GM21825 (cell line): ENCODE measurements around the gene HIGD1B.

ENCODE experiments used
- ATAC-seq: cut with Tn5 transposase; IDR thresholded peaks from one replicate; pipeline ENCODE4 v1.9.1; 2021; ENCODE audit warnings: mild to moderate bottlenecking, moderate library complexity; ENCODE audit not compliant: unreplicated experiment

The HIGD1B gene

DNA sequence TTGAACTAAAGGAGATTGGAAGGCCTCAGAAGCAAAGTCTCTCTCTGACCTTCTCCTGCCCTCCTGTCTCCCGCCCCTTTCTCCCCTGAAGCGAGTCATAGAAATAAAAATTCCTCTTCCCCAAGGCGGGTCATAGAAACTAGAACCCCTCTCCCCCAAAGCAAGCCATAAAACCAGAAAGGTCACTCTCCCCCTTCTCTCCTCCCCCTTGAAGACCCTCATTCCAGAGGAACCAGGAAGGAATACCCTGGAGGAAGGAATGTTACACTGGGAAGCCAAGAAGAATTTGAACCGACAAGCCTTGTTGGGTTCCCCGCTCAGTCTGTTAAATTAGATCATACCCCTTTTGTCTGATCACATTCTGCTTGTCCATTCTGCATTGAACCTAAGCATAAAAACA, 14.9 kb upstream of the HIGD1B start:
- ATAC-seq, result no peak

DNA sequence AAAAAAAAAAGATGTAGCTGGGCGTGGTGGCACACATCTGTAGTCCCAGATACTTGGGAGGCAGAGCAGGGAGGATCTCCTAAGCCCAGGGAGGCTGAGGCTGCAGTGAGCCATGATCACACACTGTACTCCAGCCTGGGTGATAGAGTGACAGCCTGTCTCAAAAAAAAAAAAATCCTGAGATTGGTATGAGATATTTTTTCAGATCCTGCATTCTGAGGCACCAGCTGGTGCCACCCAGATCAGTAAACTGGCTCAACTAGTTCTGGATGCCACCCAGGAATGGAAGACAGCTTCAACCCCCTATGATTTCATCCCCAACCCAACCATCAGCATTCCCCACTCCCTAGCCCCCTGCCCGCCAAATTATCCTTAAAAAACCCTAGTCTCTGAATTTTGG, 10.5 kb upstream of the HIGD1B start:
- no peak for ATAC-seq

DNA sequence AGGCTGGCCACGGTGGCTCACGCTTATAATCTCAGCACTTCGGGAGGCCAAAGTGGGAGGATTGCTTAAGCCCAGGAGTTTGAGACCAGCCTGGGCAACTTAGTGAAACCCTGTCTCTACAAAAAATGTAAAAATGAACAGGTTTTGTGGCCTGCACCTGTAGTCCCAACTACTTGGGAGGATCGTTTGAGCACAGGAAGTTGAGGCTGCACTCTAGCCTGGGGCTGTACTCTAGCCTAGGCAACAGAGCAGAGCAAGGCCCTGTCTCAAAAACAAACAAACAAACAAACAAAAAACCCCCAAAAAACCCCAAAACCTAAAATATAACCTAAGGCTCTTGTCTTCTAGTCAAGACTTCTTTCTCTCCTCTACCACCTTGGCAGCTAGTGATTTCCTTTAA, 7.4 kb upstream of the HIGD1B start:
- no peak for ATAC-seq

DNA sequence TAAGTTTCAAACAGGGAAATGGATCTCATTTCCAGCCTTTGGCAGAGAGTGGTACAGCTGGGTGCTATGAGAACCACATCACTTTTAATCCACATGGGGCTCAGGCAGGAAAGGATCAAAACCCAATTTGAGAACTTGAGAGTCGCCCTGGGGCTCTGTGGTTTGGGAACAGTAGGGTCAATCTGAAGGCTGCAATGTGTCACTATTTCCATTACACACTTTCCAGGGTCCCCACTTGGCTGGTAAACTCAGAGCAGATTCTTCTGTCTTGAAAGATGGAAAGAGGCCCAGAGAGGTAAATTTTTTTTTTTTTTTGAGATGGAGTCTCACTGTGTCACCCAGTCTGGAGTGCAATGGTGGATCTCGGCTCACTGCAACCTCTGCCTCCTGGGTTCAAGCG, 6.7 kb upstream of the HIGD1B start:
- ATAC-seq, result no peak

DNA sequence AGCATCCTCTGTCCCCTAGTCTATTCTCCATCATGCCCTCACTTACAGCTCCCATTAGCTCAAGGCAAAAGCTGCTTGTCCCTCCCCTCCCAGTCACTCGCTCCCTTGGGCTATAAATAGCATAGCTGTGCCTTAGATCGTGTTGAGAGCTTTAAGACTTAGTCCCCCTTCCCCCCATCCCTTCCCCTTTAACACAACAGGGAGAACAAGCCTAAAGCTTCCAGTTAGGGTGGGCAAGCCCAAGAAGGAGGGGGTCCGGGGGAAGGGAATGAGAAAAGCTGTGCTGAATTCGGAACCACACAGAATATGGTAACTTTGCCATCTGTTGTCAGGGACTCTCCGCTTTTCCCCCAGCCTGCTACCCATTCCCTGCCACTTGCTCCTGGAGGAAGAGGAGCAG, 4.9 kb upstream of the HIGD1B start:
- ATAC-seq, result no peak

DNA sequence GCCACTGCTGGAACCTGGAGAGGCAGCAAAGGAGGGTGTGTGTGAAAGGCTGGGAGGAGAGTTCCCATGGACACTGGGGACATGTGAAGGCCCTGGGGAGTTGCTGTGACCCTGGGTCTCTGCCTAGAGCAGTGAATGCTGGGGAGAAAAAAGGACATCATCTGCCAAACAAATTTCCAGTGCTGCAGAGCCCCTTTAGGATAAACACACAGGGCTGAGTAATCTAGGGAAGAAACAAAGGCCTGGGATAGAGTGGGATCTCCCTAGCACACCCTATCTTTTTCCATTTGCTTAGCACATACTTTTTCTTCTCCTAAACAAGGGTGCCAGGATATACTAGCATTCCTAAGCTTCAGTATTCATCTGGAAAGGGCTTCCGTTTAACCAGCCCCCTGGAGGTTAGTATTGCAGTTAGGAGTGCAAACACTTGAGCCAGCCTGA, 3.3 kb upstream of the HIGD1B start:
- no peak for ATAC-seq

DNA sequence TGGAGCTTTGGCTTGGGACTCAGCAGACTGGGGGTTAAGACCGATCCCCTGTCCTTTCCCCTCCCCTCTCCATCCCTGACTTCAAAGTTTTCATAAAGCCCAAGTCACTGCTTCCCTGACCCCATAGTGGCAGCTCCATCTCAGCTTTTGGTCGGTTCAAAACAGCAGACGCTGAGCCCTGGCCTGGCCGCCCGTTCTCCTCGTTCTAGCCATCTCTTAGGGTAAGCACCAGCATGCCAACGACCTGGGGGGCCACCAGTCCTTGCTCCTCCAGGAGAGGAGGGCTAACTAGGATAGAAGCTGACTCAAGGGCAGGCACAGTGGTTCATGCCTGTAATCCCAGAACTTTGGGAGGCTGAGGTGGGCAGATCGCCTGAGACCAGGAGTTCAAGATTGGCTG, 1.5 kb upstream of the HIGD1B start:
- ATAC-seq, result no peak

DNA sequence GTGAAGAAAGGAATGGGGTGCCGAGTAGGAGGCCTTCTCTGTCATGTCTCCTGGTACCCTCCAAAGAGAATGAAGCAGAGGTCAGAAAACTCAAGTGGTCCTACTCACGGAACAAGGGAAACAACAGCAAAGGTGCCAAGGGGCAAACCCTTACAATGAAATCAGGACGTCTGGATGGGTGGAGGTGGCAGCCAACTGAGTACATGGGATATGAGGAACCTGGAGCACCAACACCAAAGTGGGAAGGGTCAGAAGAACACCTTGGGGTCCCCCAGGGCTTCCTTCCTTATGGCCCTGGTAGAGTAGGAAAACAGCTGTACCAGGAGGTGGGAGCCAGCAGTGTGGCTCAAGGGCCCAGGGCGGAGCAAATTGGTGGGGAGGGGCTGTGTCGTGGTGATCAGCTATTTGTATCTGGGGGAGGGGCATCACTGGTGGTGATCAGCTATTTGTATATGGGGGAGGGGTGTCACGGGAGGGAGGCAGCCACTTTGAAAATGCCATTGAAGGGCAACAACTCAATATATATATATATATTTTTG, 643 bp downstream of the HIGD1B start:
- no peak for ATAC-seq

DNA sequence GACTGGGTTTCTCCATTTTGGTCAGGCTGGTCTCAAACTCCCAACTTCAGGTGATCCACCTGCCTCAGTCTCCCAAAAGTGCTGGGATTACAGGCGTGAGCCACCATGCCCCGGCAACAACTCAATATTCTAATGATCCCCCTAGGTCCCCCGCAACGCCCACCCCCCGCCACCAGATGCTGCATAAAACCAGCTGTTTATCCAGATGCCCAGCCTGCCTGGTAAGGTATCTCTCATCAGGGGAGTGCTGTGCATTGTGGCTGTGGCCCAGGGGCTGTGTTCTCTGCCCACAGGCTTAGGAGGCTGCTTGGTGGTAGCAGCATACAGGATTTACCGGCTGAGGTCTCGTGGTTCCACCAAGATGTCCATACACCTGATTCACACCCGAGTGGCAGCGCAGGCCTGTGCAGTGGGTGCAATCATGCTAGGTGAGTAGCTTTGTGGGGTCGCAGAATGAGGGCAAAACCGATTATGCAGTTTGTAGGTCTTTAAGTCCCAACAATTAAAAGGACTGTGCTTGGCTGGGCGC, 1.3 kb downstream of the HIGD1B start:
- ATAC-seq, result no peak

DNA sequence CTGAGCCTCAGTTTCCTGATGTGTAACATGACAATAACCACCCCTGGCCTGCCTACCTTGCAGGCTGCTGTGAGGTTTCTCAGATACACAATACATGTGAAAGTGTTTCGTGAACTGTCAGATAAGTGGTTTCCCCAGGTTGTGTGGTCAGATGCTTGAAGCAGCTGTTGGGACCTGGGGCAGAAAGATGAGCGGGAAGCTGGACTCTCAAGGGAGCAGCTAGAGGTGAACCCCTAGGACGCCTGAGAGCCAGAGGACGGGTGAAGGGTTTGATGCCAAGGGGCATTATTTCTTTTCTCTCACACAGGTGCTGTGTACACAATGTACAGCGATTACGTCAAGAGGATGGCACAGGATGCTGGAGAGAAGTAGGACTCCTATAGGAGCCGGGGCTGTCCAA, 2.3 kb downstream of the HIGD1B start:
- ATAC-seq, result no peak

DNA sequence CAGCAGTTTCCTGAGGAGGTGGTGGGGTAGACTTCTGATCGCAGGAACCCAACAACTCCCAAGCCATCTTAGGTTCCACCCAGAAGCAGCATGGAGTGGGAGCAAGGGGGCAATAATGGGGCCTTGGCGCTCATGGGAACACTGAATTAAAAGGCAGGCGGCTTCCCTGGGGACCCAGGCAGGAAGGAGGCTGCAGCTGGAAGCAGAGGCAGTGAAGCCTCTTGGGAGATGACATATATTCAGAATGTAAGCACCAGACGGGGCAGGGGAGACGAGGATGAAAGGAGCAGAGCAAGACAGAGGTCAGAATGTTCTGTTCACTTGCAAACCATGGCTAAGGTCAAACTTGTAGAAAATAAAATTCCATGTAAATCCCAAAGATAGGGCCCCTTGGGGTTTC, 2.9 kb downstream of the HIGD1B start:
- no peak for ATAC-seq

DNA sequence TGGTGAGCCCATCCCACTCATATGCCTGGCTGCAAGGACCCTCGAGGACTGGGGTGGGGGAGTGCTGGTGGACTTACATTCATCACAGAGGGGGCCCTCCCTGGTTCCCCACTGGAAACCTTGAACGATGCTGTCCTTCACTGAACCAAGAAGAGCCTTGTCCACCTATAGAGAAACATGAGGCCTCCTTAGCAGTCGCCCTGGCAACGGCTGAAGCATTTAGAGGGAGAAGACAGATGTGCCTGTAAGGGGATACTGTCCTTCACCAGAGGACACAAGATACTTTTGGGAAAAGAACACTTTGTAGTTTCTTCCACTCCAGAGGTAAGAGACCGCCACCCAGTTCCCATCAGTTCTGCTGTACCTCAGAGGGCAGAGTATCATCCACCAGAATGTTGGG, 6.5 kb downstream of the HIGD1B start:
- ATAC-seq, result no peak

DNA sequence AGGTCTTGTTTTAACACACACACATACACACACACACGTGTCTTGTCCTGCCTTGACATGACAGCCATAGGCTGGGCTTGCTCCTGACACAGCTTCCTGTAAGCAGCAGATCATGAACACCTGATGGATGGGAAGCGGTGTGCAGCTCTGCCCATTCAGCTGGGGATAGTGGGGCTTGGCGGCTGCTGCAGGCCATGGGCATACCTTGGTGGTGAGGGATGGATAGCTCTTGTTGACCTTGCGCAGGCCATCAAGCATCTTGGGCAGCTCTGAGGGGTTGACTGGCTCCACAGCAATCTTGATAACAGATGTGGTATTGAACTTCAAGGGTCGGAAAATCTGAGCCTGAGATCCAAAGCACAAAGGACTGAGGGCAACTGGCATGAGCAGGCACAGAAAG, 12.0 kb downstream of the HIGD1B start:
- ATAC-seq, result no peak

DNA sequence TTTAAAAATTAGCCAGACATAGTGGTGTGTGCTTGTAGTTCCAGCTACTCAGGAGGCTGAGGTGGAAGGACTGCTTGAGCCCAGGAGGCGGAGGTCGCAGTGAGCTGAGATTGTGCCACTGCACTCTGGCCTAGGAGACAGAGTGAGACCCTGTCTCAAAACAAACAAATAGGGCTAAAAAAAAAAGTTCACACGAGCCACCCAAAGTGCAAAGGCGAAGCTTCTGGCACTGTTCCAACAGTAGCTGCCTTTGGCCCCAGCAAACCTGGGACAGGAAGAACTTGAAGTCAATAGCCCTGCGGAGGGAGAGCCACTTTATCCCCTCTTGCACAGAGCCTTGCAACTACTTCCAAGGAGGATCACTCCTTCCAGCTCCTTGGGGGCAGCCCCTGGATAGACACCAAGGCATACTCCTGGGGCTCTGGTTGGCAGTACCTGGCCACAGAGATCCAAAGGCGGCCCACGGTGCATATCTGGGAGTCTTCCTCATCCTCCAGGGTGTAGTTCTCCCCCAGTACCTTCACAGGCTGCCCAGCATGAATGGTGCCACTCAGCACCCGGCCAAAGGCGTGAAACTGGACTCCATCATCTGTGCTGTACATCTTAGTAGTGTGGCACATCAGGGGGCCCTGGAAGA, 14.7 kb downstream of the HIGD1B start:
- ATAC-seq, result no peak

DNA sequence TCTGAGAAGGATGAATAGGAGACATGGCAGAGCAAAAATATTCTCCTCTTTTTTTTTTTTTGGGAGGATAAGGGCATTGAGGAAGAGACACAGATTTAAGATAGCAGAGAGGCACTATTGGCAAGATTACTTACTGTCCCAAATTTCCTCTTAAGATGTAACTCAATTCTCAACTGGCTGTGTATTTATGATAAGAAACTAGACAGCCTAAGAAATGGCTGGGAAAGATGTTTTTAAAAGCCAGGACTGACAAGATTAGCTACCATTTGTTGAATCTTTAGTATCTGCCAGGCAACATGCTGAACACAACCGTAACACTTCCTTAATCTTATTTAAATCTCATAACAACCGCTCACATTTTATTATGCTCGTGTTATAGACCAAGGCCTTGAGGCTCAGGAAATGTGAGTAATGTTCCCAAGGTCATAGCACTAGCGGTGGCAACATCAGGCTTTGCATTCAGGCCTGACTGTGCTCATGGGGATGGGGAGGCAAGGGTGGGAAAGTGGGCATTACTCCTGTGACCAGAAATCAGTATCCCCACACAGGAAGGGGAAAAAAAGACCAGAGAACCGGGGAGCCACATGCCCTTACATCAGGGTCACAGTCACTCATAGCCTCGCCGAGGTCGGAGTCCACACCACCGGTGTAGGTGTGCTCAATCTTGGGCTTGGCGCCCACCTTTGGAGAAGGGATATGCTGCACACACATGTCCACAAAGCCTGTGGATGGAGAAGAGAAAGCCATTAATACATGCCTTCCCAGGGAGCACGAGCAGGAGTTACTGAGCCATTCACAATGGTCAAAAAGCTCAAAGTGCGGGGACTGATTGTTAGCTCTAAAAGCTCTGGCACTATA, 15.6 kb downstream of the HIGD1B start:
- no peak for ATAC-seq

DNA sequence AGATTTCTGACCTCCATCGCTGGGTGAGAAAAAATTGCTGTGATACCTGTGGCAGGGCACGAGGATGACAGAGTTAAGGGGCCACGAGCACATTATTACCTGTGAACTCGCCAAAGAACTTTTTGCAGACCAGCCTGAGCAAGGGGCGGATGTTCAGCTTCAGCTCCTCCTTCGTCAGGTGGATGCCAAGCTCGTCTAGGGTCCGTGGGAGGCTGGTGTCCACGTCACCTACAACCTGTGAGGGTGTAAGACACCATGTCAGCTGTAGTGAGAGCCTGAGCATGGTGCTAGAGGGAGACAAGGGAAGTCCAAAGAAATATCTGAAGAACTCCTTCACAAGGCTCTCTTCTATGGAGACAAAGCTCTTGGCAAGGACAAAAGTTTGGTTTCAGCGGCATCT, 17.1 kb downstream of the HIGD1B start:
- ATAC-seq, result no peak

DNA sequence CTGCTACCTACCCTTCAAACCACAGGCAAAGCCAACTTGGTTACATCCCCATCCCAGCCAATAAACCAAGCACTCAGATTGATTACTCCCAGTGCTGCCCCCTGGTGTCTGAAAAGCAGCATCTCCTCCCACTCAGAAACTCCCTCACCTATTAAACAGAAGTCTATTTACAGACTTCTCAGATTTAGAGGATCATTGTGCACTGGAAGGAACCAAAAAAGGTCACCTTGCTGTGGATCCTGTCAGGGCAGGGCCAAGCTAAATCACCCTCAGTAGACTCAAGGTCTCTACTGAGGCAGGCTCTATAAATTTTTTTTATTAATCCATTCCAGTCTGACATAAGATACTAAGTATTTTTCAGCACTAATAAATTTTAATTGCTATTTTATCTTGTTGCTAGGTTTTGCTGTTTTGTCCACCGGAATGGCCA, 17.6 kb downstream of the HIGD1B start:
- no peak for ATAC-seq

DNA sequence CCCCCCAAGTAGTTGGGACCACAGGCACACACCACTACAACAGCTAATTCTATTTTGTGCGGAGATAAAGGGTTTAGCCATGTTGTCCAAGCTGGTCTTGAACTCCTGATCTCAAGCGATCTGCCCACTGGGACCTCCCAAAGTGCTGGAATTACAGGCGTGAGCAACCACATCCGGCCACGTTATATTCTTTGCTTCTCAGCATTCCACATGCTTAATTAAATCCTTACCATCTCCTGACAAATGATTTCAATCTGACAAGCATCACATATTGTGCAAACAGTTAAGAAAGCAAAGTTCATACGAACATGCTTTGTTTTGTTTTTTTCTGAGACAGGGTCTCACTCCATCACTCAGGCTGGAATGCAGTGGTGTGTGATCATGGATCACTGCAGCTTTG, 18.2 kb downstream of the HIGD1B start:
- ATAC-seq, result no peak

DNA sequence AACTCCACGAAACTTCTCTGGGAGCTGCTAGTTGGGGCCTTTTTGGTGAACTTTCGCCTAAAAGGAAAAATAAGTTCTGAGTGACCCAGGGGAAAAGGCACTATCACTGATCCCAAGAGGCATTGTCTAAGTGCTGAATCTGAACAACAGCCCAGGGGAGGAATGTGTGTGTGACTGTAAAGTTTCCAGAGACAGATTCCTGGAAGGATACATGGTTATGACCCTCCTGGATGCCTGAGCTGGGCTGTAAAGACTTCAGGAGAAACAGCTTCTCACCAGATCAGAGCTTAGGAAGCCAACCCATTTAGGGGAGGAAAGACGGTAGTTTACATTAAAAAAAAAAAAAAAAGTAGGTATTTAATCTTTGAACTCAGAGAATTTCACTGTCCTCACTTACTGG, 20.2 kb downstream of the HIGD1B start:
- no peak for ATAC-seq

DNA sequence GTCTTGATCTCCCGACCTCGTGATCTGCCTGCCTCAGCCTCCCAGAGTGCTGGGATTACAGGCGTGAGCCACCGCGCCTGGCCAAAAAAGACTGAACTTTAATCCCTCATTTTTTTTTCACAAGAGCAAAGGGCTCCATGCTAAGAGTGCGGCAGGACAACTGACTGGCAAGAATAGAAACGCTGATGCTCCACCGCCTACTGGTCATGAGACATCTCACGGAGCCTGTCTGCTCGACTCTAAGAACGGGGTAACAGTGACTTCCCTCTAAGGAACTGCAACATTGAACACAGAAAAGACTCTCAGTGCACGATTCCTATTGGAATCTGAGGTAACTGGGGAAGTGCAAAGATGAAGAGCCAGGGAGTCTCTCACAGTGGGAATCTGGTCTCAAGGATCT, 23.9 kb downstream of the HIGD1B start:
- ATAC-seq, result no peak

DNA sequence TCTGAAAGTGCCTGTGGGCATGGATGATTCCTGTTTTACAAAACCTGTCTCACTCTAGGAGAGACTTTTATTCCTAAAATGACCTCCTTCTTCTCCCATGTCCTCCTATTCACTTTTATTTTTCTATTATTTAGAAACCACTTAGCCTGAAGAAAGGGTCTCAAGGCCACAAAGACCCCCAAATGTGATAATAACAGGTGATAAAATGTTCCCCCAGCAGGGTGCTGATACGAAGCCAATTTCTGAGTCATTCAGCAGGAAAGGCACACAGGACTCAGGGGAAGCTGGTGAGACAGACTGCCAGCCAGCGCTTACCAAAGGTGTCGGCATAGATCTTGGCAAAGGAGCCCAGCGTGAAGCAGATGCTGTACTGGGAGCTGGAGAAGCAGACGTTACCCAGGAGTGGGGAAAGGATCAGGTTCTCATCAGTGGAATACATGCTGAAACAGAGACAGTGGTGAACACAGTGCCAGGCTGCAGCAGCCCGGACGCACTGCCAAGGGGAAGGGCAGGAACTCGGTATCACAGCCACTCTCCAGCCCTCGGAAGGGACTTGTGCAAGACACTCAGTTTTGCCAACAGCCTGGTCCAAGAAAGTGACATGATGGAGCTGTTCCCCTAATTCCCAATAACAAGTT, 24.6 kb downstream of the HIGD1B start:
- no peak for ATAC-seq

DNA sequence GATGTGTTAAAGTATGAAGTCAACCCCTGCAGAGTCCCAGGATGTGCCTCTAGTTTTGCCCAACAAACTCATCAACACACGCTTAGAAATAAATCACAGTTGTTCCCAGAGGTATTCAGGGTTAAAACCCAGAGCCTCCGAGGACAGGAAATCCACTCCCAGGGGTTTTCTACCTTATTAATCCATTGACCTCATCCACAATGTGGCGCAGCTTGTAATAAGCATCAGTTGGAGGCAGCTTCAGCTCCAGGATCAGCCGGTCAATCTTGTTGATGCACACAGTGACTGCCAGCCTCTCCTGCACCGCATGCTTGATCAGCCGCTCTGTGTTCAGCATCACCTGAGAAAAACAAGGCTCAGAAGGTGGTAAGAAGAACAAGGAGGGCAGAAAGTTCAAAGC, 28.1 kb downstream of the HIGD1B start:
- ATAC-seq, result no peak
